CD4-positive, alpha-beta memory T cell (primary cell): ENCODE data around the gene DARS1. TPM values are rescaled to one million over a fixed set of nuclear protein-coding genes. Genes with fewer than 3 reads are reported as not detected.

ENCODE experiments used
- CTCF ChIA-PET: fragments of 350-600 bp; sonication (Branson Sonifier 250); formaldehyde crosslinking; loops from one replicate; lab custom pipeline; 2021; ENCODE audit warnings: inconsistent platforms; ENCODE audit not compliant: partially characterized antibody; lab: Charles Lee
- POLR2A ChIA-PET: fragments of 350-600 bp; sonication (Branson Sonifier 250); formaldehyde crosslinking; loops from one replicate; lab custom pipeline; 2021; ENCODE audit not compliant: partially characterized antibody; lab: Charles Lee
- DNase-seq, 5 donors: peaks; one replicate each; pipeline versions ENCODE4 v3.0.0 to v3.0.0-alpha.2; 2020 to 2022; ENCODE audit warnings: mixed read lengths in 1 of 5
- H3K27ac ChIP-seq: one replicate; pipeline ENCODE4 v1.7.0; 2013; ENCODE audit warnings: low read depth, low read length
- H3K27me3 ChIP-seq: 2 replicates; pipeline ENCODE4 v1.7.0; 2013; ENCODE audit warnings: mild to moderate bottlenecking, low read length, moderate library complexity; ENCODE audit not compliant: insufficient read depth
- H3K36me3 ChIP-seq: 2 replicates; pipeline ENCODE4 v1.7.0; 2013; ENCODE audit warnings: mild to moderate bottlenecking, low read length, moderate library complexity; ENCODE audit not compliant: insufficient read depth
- H3K4me1 ChIP-seq: 2 replicates; pipeline ENCODE4 v1.7.0; 2013; ENCODE audit warnings: mild to moderate bottlenecking, low read length, moderate library complexity; ENCODE audit not compliant: insufficient read depth
- H3K4me3 ChIP-seq, 2 donors: one replicate each; pipeline ENCODE4 v1.7.0; 2013; ENCODE audit warnings: low read length in 2 of 2, mild to moderate bottlenecking in 1 of 2
- H3K9me3 ChIP-seq, 2 donors: one replicate each; pipeline ENCODE4 v1.7.0; 2013; ENCODE audit warnings: low read length in 2 of 2, control low read depth in 1 of 2; ENCODE audit not compliant: control insufficient read depth in 1 of 2
- H3K27ac Mint-ChIP-seq, 7 donors: one replicate each; pipeline ENCODE4 v1.8.0; 2020 to 2021; ENCODE audit warnings: mixed read lengths in 7 of 7, mild to moderate bottlenecking in 6 of 7, inconsistent platforms in 3 of 7, moderate library complexity in 3 of 7
- H3K27me3 Mint-ChIP-seq, 2 donors: one replicate each; pipeline ENCODE4 v1.8.0; 2020 to 2021; ENCODE audit warnings: mixed read lengths in 2 of 2
- H3K36me3 Mint-ChIP-seq, 2 donors: one replicate each; pipeline ENCODE4 v1.8.0; 2020 to 2021; ENCODE audit warnings: mixed read lengths in 2 of 2, inconsistent platforms in 1 of 2, mild to moderate bottlenecking in 1 of 2
- H3K4me1 Mint-ChIP-seq, 4 donors: one replicate each; pipeline ENCODE4 v1.8.0; 2020 to 2021; ENCODE audit warnings: mixed read lengths in 4 of 4, mild to moderate bottlenecking in 1 of 4
- H3K4me3 Mint-ChIP-seq, 8 donors: one replicate each; pipeline ENCODE4 v1.8.0; 2020 to 2021; ENCODE audit warnings: mixed read lengths in 8 of 8, mild to moderate bottlenecking in 7 of 8, moderate library complexity in 6 of 8, inconsistent platforms in 3 of 8
- H3K9me3 Mint-ChIP-seq, 8 donors: one replicate each; pipeline ENCODE4 v1.8.0; 2020 to 2021; ENCODE audit warnings: mixed read lengths in 8 of 8, mild to moderate bottlenecking in 5 of 8, inconsistent platforms in 3 of 8, moderate library complexity in 1 of 8
- intact Hi-C: fragments of 100-400 bp; cut with micrococcal nuclease; formaldehyde crosslinking; loops from one replicate; pipeline ENCODE4 v1.15.1; 2023
- polyA plus RNA-seq, 2 donors: library from polyadenylated mRNA; unstranded; fragments of 300-500 nt; fragmentation: Illumina TruSeq; gene quantifications; one replicate each; pipeline ENCODE4 v1.2.3, GENCODE V29; 2021
- total RNA-seq, 2 experiments: library from RNA; stranded (reverse); gene quantifications; one replicate each; pipeline ENCODE4 v1.2.3, GENCODE V29; 2021

Gene DARS1
- total and polyA plus RNA-seq, 4 experiments from 2014 or later = 84.9 to 230 (median 99.7) TPM

DNA sequence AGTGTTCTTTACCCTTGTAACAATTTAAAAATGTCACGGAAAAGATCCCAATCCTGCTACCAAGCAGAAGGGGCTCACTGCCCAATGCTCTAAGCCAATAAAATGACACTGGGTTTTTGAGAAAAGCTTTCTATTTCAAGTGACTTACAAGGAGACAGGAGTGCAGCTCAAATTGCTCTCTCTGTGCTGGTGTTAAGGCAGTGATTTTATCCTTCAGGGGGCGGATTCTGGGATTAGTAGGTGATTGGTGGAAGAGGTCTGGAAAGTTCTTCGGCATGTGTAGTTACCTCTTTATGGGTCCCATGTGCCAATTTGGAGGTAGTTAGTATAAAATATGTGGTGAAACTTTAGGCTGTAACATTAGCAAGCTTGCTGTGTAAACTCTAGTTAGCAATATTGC lies 81.8 kb downstream of the DARS1 start:
- Mint-ChIP-seq H3K36me3 (peaks cover 29 to 46% of the 10 kb centered on the region in 2 donors), H3K4me3 (no peak overlapping the region), H3K27ac (peak overlapping the region in 2 of 7 donors; percentile 4 to 8), H3K9me3 (no peaks in the 10 kb centered on the region), H3K27me3 (no peaks in the 10 kb centered on the region), H3K4me1 (no peaks in the 10 kb centered on the region)
- H3K27me3 ChIP-seq = no peaks in the 10 kb centered on the region
- H3K4me1 ChIP-seq = no peaks in the 10 kb centered on the region
- no peaks in the 10 kb centered on the region for H3K9me3 ChIP-seq
- H3K4me3 ChIP-seq = no peak overlapping the region
- H3K36me3 ChIP-seq = peaks cover 16% of the 10 kb centered on the region
- ChIA-PET POLR2A (no interaction called here), CTCF (interaction anchor here (1.1 to 2.0 kb wide), 3 partner anchors 10 to 487 kb away, joined by 3 to 7 read pairs (median 4); no protein-coding TSS in a partner anchor)
- no peak overlapping the region for H3K27ac ChIP-seq
- intact Hi-C loops = no loop called here
- DNase-seq = no peak

DNA sequence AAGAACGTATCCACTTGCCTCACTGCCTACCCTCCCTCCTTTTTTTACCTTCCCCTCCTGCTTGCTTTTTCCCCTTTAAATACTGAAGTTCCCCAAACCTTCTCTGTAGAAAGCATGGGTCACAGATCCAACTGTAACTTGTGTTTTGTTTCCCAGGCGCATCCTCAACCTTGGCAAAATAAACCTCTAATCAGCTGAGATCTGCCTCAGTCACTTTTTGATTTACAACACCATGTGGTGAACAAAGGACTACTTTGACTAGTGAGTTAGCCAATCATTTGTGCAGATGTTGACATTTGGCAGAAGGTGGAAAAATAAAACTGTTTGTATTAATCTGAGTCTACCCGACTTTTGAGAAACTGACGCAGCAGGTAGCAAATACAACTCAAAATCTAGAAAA lies 85.9 kb downstream of the DARS1 start:
- Mint-ChIP-seq H3K4me1 (no peaks in the 10 kb centered on the region), H3K36me3 (peaks cover 7 to 22% of the 10 kb centered on the region in 2 donors), H3K27ac (no peak overlapping the region), H3K27me3 (no peaks in the 10 kb centered on the region), H3K9me3 (no peaks in the 10 kb centered on the region), H3K4me3 (no peak overlapping the region)
- H3K27me3 ChIP-seq = no peaks in the 10 kb centered on the region
- no peak overlapping the region for H3K27ac ChIP-seq
- no peaks in the 10 kb centered on the region for H3K9me3 ChIP-seq
- H3K4me3 ChIP-seq = no peak overlapping the region
- CTCF ChIA-PET = no interaction called here
- POLR2A ChIA-PET = no interaction called here
- H3K36me3 ChIP-seq = no peaks in the 10 kb centered on the region
- H3K4me1 ChIP-seq = no peaks in the 10 kb centered on the region
- no peak for DNase-seq
- intact Hi-C loops = no loop called here

DNA sequence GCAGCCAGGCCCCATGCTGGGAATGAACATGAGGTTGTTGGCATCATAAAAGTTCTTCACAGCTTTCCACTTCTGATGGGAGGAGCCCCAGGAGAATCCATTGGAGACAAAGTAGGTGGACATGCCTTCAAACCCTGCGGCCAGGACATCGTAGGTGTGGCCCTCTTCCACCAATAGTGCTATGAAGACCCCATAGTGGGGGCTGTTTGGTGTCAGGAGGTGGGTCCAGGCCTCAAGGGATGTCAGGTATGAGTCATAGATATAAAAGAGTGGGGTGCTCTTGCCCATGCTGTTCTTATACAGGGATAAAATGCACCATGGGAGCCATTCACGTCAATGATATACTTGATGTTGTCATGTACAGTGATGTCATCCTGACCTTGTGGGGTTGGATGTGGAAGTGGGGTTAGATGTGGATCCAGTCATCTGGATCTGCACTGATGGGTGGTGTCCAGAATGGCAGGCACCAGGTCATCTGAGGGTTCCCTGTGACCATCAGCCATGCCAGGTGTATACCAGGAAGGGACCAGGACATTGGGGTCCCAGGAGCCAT lies 87.1 kb downstream of the DARS1 start:
- no peak for DNase-seq
- no peaks in the 10 kb centered on the region for H3K4me1 ChIP-seq
- Mint-ChIP-seq H3K4me1 (no peaks in the 10 kb centered on the region), H3K27ac (no peak overlapping the region), H3K27me3 (no peaks in the 10 kb centered on the region), H3K36me3 (peaks cover 3 to 12% of the 10 kb centered on the region in 2 donors), H3K9me3 (no peaks in the 10 kb centered on the region), H3K4me3 (no peak overlapping the region)
- H3K36me3 ChIP-seq = no peaks in the 10 kb centered on the region
- no peaks in the 10 kb centered on the region for H3K9me3 ChIP-seq
- H3K4me3 ChIP-seq = no peak overlapping the region
- CTCF ChIA-PET = interaction anchor here (0.8 kb wide), 1 partner anchor 16 kb away, joined by 3 read pairs; no protein-coding TSS in a partner anchor
- intact Hi-C loops = no loop called here
- POLR2A ChIA-PET = no interaction called here
- H3K27ac ChIP-seq = no peak overlapping the region
- H3K27me3 ChIP-seq = no peaks in the 10 kb centered on the region

DNA sequence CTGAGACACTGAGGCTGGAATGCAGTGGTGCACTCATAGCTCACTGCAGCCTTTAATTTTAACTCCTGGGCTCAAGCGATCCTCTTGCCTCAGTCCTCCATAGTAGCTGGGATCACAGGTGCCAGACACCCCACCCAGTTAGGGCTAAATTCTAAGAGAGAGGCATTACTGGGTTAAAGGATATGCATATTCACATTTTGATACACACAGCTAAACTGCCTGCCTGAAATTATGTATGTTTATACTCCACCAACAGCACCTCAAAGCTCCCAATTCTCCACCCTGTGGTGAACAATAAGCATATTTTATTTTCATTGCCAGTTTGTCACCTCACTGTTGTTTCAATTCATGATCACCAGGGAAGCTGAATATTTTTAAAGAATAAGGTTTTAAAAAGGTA lies 90.5 kb downstream of the DARS1 start:
- H3K27me3 ChIP-seq = no peaks in the 10 kb centered on the region
- no peak overlapping the region for H3K4me3 ChIP-seq
- H3K27ac Mint-ChIP-seq = no peak overlapping the region
- no peaks in the 10 kb centered on the region for H3K27me3 Mint-ChIP-seq
- ChIA-PET POLR2A (no interaction called here), CTCF (no interaction called here)
- H3K36me3 ChIP-seq = no peaks in the 10 kb centered on the region
- H3K36me3 Mint-ChIP-seq = peaks cover 0 to 7% of the 10 kb centered on the region in 2 donors
- H3K9me3 Mint-ChIP-seq = no peaks in the 10 kb centered on the region
- DNase-seq = no peak
- intact Hi-C loops = no loop called here
- H3K9me3 ChIP-seq = no peaks in the 10 kb centered on the region
- no peak overlapping the region for H3K27ac ChIP-seq
- H3K4me1 Mint-ChIP-seq = no peaks in the 10 kb centered on the region
- H3K4me1 ChIP-seq = no peaks in the 10 kb centered on the region
- no peak overlapping the region for H3K4me3 Mint-ChIP-seq

DNA sequence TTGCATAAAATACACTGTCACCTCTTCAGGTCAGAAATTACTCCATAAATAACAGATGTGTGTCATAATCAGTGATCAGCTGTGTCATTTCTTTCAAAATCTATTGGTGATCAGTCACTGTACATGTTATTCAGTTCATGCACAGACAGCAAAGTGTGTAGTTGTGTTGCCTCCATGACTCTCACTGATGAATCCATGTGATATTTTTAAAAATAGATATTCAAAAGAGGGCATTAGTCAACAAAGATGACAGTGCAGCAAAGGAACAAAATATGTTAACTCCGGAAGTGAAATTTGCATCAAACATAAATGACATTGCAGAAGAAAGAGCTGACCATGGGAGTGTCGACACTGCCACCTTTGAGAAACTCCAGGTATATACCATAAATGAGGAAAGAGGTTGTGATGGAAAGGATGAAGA lies 92.0 kb downstream of the DARS1 start:
- H3K27me3 ChIP-seq = no peaks in the 10 kb centered on the region
- ChIA-PET CTCF (no interaction called here), POLR2A (no interaction called here)
- peaks cover 0 to 2% (median 0%) of the 10 kb centered on the region in 8 donors for H3K9me3 Mint-ChIP-seq
- DNase-seq = no peak
- H3K27ac Mint-ChIP-seq = no peak overlapping the region
- H3K4me1 Mint-ChIP-seq = no peaks in the 10 kb centered on the region
- no peak overlapping the region for H3K27ac ChIP-seq
- no peak overlapping the region for H3K4me3 Mint-ChIP-seq
- intact Hi-C loops = no loop called here
- H3K36me3 ChIP-seq = no peaks in the 10 kb centered on the region
- no peaks in the 10 kb centered on the region for H3K27me3 Mint-ChIP-seq
- no peak overlapping the region for H3K4me3 ChIP-seq
- H3K36me3 Mint-ChIP-seq = peaks cover 0 to 4% of the 10 kb centered on the region in 2 donors
- H3K9me3 ChIP-seq = no peaks in the 10 kb centered on the region
- no peaks in the 10 kb centered on the region for H3K4me1 ChIP-seq

DNA sequence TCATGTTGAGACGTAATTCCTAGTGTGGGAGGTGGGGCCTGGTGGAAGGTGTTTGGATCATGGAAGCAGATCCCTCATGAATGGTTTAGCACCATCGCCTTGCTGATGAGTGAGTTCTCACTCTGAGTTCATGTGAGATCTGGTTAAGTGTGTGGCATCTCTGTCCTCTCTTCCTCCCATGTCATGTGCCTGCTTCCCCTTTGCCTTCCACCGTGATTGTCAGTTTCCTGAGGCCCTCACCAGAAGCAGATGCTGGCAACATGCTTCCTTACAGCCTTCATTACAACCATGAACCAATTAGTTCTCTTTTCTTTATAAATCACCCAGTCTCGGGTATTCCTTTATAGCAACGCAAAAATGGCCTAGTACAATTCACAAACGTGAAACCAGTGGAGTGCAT lies 94.6 kb downstream of the DARS1 start:
- peaks cover 0 to 4% of the 10 kb centered on the region in 2 donors for H3K27me3 Mint-ChIP-seq
- intact Hi-C loops = no loop called here
- H3K27ac Mint-ChIP-seq = no peak overlapping the region
- Histone ChIP-seq H3K27me3 (no peaks in the 10 kb centered on the region), H3K27ac (no peak overlapping the region), H3K4me3 (no peak overlapping the region), H3K9me3 (no peaks in the 10 kb centered on the region), H3K4me1 (no peaks in the 10 kb centered on the region), H3K36me3 (no peaks in the 10 kb centered on the region)
- no peaks in the 10 kb centered on the region for H3K36me3 Mint-ChIP-seq
- peaks cover 0 to 2% (median 0%) of the 10 kb centered on the region in 8 donors for H3K9me3 Mint-ChIP-seq
- no peak for DNase-seq
- POLR2A ChIA-PET = interaction anchor here (1.0 kb wide), 1 partner anchor 14 kb away, joined by 3 read pairs; the partner anchor contains the start of gene MCM6
- CTCF ChIA-PET = interaction anchor here (1.1 kb wide), 1 partner anchor 493 kb away, joined by 3 read pairs; no protein-coding TSS in a partner anchor
- no peak overlapping the region for H3K4me3 Mint-ChIP-seq
- no peaks in the 10 kb centered on the region for H3K4me1 Mint-ChIP-seq

DNA sequence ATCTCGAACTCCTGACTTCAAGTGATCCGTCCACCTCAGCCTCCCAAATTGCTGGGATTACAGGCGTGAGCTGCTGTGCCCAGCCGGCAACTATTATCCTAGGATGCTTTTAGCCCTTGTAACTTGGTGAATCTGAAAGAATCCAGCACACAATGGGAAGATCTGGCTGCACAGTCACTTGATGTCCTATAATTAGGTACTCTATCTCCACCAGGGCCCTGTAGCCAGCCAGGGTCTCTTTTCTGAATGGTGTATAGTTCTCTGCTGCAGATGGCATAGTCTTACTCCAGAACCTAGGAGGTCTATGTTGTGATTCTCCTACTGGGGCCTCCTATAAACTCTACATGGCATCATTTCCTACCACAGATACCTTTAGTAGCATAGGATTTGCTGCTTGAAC lies 95.3 kb downstream of the DARS1 start:
- Mint-ChIP-seq H3K36me3 (no peaks in the 10 kb centered on the region), H3K27me3 (peaks cover 0 to 4% of the 10 kb centered on the region in 2 donors), H3K4me3 (no peak overlapping the region), H3K27ac (no peak overlapping the region), H3K9me3 (peaks cover 0 to 2% (median 0%) of the 10 kb centered on the region in 8 donors), H3K4me1 (no peaks in the 10 kb centered on the region)
- Histone ChIP-seq H3K27ac (no peak overlapping the region), H3K36me3 (no peaks in the 10 kb centered on the region), H3K9me3 (no peaks in the 10 kb centered on the region), H3K4me3 (no peak overlapping the region), H3K4me1 (no peaks in the 10 kb centered on the region), H3K27me3 (no peaks in the 10 kb centered on the region)
- POLR2A ChIA-PET = no interaction called here
- intact Hi-C loops = no loop called here
- CTCF ChIA-PET = no interaction called here
- DNase-seq = no peak
